Epithelial cell of proximal tubule (primary cell): ENCODE results near the gene MSRB3. TPM values are rescaled to one million over a fixed set of nuclear protein-coding genes. Genes with fewer than 3 reads are reported as not detected.

Experiments used
- DNase-seq: peaks from one replicate; pipeline ENCODE4 v3.0.0-alpha.2; 2011; ENCODE audit warnings: low read depth
- H3K4me3 ChIP-seq: 2 replicates; pipeline ENCODE4 v1.5.1; 2011; ENCODE audit warnings: low read depth, mild to moderate bottlenecking, low read length
- CTCF ChIP-seq: conservative IDR thresholded peaks from 2 replicates; pipeline ENCODE4 v1.5.1; 2012; ENCODE audit warnings: low read depth, mild to moderate bottlenecking, low read length
- total RNA-seq: library from RNA; depleted of rRNA; stranded (reverse); fragments of >200 nt; gene quantifications from 2 replicates; pipeline ENCODE4 v1.2.3, GENCODE V29; 2015

MSRB3 gene
- total RNA-seq, 1 donor from 2014 or later: 4.0 TPM

- no peak for TF ChIP-seq CTCF
- no peak overlapping the region for H3K4me3 ChIP-seq
- no peak for DNase-seq
These were observed 227.1 kb downstream of the MSRB3 start for GRCh38 chr12:65505386-65506121.

GRCh38 chr12:65508276-65509035, 230.0 kb downstream of the MSRB3 start:
- no peak for TF ChIP-seq CTCF
- H3K4me3 ChIP-seq: no peak overlapping the region
- no peak for DNase-seq

- no peak overlapping the region for H3K4me3 ChIP-seq
- no peak for DNase-seq
- no peak for TF ChIP-seq CTCF
These were observed 231.5 kb downstream of the MSRB3 start for GRCh38 chr12:65510007-65510406.

- no peak for DNase-seq
- H3K4me3 ChIP-seq: no peak overlapping the region
- TF ChIP-seq CTCF: no peak
These were observed 232.1 kb downstream of the MSRB3 start for GRCh38 chr12:65510584-65511050.

- no peak overlapping the region for H3K4me3 ChIP-seq
- no peak for TF ChIP-seq CTCF
- no peak for DNase-seq
These were observed 232.8 kb downstream of the MSRB3 start for GRCh38 chr12:65511134-65511834.

- no peak overlapping the region for H3K4me3 ChIP-seq
- no peak for DNase-seq
- no peak for TF ChIP-seq CTCF
These were observed 233.4 kb downstream of the MSRB3 start for GRCh38 chr12:65511912-65512311.

Other genes with a start within 250 kb of the MSRB3 start
- gene WIF1, start 157.4 kb upstream of the MSRB3 start, total RNA-seq: not detected in 2 replicates
- 18.7 and 23.0 TPM in 2 replicates for gene LEMD3, start 109.1 kb upstream of the MSRB3 start, total RNA-seq